Middle frontal gyrus (tissue), 1 donor: ENCODE data around the gene MYO7A.

ENCODE experiments used
- DNase-seq: peaks from one replicate; pipeline ENCODE4 v3.0.0-alpha.2; 2015; ENCODE audit warnings: low spot score; ENCODE audit errors: extremely low spot score

MYO7A gene

GRCh38 chr11:77126861-77127234 is 1.2 kb upstream of the MYO7A start:
- no peak for DNase-seq

DNA sequence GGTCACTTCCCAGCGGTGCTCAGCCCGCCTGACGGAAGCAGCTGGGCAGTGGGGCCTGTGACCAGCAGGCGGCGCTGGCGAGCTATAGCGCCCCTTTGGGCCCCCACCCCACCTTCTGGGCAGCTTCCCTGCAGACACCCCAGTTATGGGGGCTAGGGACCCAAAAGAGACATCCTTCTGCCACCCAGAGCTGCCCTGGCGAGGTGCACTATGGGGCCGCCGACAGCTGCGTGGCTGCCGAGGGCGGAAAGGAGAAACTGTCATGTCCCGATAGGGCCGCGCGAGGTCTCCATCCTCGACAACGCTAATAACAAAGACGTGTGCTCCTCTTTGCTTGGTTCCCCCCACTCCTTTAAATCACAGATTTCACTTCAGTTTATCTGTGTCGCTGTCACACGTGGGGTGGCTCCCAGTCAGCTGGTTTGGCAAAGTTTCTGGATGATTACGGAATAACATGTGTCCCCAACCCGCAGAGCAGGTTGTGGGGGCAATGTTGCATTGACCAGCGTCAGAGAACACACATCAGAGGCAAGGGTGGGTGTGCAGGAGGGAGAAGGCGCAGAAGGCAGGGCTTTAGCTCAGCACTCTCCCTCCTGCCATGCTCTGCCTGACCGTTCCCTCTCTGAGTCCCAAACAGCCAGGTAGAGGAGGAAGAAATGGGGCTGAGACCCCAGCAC is 673 bp upstream of the MYO7A start:
- peak; percentile 8 for DNase-seq

DNA sequence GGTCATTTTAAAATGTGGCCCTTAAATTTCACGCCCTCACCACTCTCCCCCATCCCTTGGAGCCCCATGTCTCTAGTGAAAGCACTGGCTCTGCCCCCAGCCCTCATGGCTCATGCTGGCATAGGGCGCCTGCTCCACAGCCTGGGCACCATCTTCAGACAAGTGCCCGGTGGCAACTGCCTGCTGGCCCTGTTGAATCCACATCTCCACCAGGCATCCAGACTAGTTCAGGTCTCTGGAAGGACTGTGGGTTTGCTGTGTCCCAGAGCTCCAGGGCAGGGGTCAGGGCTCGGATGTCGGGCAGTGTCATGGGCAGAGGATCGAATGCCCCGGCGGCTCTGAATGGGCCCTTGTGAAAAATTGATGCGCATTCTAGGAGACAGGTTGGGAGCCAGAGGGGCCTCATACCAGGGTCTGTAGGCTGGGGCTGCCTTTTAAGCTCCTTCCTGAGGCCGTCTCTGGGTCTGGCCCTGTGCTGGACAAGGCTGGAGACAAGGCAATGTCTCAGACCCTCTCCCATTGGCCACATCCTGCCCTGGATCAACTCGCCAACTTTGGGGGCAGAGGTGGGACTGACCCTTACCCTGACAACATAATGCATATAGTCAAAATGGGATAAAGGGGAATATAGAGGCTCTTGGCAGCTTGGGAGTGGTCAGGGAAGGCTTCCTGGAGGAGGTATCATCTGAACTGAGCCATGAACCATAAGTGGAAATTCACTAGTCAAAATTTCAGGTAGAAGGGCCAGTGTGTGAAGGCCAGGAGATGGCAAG is 1.2 kb downstream of the MYO7A start:
- DNase-seq: no peak

GRCh38 chr11:77129842-77130756 is 2.1 kb downstream of the MYO7A start:
- no peak for DNase-seq

GRCh38 chr11:77130763-77131513 is 2.9 kb downstream of the MYO7A start:
- DNase-seq: no peak

DNA sequence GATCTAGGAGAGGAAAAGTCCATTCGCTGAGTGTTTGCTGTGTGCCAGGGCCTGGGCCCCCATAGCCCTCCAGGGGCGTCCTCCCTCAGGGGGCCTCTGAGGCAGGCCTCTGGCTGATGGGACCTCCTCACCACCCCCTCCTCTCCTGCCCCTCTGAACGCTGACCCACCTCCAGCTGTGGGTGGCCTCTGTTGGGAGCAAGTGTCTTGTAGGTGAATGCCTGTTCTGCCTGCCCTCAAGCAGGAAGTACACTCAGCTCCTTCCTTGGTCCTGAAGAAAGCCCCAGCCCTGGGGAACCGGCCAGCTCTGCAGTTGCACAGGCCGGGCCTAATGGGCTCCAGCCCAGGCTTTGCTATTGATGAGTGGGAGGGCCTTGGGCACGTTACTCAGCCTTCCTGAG is 3.5 kb downstream of the MYO7A start:
- no peak for DNase-seq

- DNase-seq: no peak
Observed at GRCh38 chr11:77135069-77135468, 7.0 kb downstream of the MYO7A start.

- no peak for DNase-seq
Observed at GRCh38 chr11:77136074-77136473, 8.0 kb downstream of the MYO7A start.

DNA sequence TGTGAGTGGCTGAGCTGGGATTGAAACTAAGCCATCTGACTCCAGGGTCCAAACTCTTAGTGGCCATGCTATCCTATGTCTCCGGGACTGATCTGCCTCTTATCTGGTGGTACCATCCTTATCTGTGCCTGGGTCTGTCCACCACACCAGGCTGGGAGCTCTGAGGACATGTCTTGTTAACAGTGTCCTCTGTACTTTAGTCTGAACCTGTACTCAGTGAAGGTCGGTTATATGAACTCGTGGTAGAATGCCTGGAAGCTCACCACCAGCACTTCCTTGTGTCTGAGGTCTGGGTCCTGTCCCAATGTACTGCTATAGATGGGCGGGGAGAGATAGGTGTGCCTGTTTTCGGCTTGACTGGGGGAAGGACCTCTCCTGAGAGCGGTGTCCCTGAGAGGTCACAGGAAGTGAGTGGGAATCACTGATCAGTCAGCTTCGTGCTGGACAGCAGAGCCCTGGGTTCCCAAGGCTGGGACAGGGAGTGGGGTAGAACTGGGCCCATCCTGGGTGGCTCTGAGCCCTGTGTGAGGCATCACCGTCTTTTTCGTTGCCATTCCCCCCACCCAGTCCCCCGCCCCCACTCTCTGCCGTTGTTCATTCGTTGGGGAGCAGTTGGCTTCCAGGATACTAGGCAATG is 8.9 kb downstream of the MYO7A start:
- DNase-seq: no peak

- DNase-seq: no peak
Observed at GRCh38 chr11:77137421-77137820, 9.4 kb downstream of the MYO7A start.

DNA sequence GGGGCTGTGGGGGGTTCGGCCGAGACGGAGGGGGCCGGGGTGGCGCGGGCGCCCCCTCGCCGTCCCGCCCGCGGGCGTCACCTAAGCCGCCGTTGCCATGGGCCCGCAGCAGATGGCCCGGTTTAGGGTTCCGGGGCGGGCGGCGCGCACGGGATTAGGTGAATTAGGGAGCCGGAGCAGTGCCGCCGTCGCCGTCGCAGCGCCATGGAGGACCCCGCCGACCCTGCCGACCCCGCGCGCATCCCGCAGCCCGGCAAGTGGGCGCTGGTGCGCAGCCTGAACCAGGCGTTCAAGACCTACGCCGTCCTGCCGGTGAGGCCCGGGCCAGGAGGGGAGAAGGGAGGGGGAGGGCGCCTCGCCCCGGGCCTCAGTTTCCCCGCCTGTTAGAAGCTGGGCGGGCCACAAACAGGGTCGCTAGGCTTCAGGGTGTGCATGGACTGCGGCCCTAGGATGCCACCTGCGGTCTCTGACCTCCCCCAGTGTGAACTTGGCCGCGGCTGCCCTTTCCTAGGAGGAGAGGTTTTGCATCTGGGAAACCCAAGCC is 10.1 kb downstream of the MYO7A start:
- no peak for DNase-seq

DNA sequence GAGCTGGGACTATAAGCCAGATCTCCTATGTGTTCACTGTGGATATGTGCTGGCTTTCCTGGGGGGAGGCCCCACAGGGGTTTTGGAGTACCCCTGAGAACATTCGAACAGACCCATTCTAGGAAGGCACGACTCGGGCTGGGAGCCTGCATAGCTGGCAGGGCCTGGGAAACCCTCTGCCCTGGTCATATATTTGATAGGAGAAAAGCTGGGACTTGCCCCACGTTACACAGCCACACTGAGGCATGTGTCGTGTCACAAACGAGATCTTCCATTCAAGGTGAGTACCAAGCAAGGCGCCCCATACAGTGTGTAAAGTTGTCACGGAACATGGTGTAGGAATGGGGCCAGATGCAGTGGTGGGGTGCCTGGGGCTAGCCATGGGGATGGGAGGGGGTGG is 11.2 kb downstream of the MYO7A start:
- DNase-seq: no peak

- DNase-seq: no peak
Observed at GRCh38 chr11:77140231-77140851, 12.3 kb downstream of the MYO7A start.

GRCh38 chr11:77141034-77141433 is 13.0 kb downstream of the MYO7A start:
- no peak for DNase-seq

GRCh38 chr11:77141475-77141874 is 13.4 kb downstream of the MYO7A start:
- DNase-seq: no peak

GRCh38 chr11:77142091-77142975 is 14.3 kb downstream of the MYO7A start:
- no peak for DNase-seq

DNA sequence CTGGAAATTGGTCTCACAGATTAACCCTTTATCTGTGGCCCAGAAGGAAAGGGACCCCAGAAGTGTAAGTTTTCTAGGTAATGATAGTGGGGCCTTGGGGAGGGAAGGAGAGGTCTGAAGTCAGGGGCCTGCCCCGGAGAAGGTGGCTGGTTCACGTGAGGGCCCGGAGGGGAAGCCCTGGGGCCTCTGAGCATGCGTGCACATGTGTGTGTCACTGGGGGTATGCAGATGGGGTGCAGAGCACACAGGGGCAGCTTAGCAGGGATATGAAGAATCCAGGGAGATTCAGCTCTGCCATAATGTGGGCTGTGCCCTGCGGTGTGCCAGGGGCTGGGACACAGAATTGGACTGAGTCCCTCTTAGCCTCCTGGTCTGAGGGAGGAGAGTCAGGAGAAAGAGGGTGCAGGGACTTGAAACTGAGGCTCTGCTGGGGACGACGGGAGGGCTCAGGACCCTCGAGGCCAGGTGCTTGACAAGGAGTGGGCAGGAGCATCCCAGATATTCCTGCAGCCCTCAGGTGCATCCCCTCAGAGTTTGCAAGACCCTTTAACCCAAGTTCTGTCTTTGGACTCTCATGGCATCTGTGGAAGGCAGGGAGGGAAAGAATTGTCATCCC is 15.5 kb downstream of the MYO7A start:
- no peak for DNase-seq

DNA sequence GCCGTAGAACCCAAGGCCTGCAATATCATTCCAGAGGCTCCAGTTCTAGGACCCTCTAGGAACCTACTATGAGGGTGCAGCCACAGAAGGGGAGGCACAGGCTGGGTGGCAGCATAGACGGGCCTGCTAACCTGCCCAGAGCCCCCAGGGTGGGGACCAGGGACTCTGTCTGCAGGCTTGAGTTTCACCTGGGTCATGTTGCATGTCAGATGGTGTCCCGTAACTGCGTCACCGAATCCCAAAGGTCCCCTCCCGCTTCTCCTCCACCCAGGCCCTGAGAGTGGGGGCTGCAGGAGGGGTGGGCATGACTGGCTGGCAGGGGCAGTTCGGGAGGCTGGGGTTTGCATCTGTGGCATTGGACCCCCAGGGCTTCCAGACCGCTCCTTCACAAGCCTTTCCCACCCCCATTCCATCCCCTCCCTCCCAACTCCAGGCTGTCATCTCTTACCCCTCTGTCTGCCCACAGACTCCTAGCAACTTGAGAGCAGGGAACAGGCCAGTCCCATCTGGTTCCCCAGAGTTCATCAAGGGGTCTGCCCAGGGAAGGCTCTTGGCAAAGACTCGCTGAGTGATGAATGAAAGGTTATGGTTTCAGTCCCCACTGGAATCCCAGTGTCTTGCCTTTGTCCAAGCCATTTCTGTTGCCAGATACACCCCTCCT is 16.3 kb downstream of the MYO7A start:
- no peak for DNase-seq
